WI38 (cell line): ENCODE results near the gene TEX54.
"Not testable (repeated sequence)": the region's sequence is repeated elsewhere in the genome, so short reads cannot be mapped to it uniquely, and the experiment has no call there.

Source experiments
- H3K4me3 ChIP-seq: 2 replicates; pipeline ENCODE4 v1.5.1; 2011; ENCODE audit warnings: low read depth, mild to moderate bottlenecking, control low read depth, low read length
- TF ChIP-seq, protein P1 (sequence below): IDR thresholded peaks from 2 replicates; pipeline ENCODE4 v1.5.1; 2012; ENCODE audit warnings: low read depth, mild to moderate bottlenecking, control low read depth, low read length

TEX54 gene

DNA sequence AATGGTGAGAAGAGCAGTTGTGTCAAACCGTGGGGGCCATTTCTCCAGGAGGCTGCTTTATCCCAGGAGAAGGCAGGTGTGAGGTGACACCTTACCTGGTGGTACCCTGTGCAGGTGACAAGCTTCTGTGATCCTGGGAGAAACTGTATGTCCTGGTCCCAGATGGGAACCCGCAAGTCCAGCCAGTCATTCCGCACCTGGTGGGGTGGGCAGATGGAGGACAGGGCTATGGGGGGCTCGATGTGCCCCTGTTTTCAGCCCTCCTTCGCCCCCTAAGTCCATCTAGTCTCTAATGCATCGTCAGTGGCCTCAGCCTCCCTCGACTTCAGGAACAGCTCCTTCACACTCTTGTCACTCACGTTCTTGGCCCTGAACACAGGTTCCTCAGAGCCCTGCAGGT, 2.7 kb upstream of the TEX54 start:
- TF ChIP-seq, protein P1, sequence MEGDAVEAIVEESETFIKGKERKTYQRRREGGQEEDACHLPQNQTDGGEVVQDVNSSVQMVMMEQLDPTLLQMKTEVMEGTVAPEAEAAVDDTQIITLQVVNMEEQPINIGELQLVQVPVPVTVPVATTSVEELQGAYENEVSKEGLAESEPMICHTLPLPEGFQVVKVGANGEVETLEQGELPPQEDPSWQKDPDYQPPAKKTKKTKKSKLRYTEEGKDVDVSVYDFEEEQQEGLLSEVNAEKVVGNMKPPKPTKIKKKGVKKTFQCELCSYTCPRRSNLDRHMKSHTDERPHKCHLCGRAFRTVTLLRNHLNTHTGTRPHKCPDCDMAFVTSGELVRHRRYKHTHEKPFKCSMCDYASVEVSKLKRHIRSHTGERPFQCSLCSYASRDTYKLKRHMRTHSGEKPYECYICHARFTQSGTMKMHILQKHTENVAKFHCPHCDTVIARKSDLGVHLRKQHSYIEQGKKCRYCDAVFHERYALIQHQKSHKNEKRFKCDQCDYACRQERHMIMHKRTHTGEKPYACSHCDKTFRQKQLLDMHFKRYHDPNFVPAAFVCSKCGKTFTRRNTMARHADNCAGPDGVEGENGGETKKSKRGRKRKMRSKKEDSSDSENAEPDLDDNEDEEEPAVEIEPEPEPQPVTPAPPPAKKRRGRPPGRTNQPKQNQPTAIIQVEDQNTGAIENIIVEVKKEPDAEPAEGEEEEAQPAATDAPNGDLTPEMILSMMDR: no peak
- no peak overlapping the region for H3K4me3 ChIP-seq

DNA sequence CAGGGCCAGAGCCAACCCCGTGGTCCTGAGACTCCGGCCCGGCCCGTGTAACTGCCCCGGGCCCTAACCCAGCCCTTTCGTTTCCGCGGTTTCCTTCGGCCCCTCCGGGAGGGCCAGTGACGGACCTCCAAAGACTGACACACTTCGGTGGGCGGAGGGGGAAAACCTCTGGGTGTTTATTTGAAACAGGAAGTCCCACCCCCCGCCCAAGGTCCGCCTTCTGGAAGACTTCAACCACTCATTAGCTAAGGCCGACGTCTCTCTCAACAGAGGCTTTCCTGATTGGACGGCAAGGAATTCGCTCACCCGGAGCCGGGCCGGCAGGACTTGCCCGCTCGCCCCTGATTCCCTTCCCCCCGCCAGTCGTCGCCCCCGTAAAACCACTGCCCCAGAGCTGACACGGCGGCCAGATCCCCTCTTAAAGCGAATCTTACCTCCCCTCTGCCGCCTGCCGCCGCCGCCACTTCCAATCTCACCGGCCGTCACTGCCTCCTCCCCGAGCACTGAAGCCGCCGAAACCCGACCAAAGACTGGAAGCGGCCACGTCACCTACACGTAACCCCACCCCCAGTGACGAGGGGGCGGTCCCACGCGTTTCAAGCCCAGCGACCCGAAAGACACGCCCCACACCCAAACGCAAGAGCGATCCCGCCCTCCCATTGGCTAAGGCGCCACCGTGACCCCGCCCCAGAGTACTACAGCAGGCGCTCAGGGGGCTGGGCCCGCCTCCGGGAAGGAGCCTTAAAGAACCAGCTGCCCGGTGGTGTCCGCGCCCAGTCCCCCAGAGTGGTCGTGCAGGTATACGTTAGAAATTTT, 913 bp downstream of the TEX54 start, which contains the start of gene STX5:
Gene STX5 (minus strand): TSS at position 532 of the 816 bp plus-strand sequence. CDS start 808 bp downstream, outside the sequence.
- TF ChIP-seq, protein P1: no peak
- peak within 1 kb of the TSS; percentile 82 for H3K4me3 ChIP-seq

DNA sequence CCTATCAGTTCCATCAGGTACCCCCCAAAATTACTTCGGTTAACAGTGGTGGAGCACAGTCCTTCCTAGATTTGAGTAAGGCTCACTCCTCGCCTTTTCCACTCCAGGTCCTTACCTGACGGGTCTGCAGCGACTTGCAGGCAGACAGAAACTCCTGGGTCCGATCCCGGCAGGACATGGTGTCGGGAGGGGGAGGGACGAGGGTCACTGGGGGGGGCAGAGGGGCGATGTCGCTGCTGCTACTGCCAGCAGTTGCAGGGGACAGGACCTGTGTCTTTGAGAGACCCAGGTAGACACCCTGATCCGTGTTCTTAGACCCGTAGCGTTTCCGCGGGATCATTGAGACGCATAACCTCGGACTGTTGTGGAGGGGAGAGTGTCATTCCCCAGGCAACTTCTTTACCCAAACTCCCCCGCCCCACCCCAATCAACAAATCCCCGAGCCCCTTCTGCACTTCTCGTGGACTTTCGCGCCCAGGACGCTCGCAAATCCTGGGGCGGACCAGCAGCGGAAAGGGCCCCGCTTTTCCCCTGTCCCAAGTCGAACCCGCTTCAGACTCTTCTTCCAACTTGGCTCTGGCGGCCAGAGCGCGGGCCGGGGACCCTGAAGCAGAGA, 1.6 kb downstream of the TEX54 start:
- TF ChIP-seq, protein P1: no peak
- peak overlapping the region; percentile 82 for H3K4me3 ChIP-seq

DNA sequence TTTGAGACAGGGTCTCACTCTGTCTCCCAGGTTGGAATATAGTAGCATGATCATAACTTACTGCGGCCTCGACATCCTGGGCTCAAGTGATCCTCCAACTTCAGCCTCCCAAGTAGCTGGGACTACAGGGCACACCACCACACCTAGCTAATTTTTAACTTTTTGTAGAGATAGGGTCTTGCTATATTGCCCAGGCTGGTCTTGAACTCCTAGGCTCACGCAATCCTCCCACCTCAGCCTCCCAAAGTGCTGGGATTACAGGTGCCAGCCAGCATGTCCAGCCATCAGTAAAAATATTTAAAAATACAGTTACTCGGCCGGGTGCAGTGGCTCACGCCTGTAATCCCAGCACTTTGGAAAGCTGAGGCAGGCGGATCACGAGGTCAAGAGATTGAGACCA, 4.5 kb downstream of the TEX54 start:
- not testable (repeated sequence) for H3K4me3 ChIP-seq

DNA sequence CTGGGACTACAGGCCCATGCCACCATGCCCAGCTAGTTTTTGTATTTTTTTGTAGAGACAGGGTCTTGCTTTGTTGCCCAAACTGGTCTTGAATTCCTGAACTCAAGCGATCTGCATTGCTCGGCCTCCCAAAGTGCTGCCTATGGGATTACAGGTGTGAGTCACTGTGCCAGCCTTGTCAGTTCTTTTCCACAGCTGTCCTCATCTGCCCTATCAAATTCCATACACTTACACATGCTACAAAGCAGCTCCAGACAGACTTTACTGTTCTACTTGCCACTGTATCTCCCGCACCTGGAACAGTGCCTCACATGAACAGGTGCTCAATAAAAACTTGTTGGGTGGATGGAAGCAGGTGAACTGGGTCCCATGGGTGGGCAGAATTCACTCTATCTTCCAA, 9.0 kb downstream of the TEX54 start:
- TF ChIP-seq, protein P1: no peak
- no peak overlapping the region for H3K4me3 ChIP-seq

DNA sequence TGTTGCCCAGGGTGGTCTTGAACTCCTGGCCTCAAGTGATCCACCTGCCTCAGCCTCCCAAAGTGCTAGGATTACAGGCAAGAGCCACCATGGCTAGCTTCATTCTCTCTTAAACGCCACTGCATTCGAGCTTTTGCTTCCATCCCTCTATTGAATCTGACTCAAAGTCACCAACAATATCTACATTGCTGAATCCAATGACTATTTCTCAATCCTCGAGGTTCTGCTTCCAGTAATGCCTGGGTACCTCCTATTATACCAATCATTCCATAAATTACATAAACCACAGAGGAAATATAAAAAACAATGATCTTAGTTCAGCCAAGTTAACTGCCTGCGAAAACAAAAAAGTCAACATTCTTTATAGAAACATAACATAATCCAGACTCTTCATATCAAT, 15.5 kb downstream of the TEX54 start:
- no peak overlapping the region for H3K4me3 ChIP-seq
- TF ChIP-seq, protein P1: no peak

DNA sequence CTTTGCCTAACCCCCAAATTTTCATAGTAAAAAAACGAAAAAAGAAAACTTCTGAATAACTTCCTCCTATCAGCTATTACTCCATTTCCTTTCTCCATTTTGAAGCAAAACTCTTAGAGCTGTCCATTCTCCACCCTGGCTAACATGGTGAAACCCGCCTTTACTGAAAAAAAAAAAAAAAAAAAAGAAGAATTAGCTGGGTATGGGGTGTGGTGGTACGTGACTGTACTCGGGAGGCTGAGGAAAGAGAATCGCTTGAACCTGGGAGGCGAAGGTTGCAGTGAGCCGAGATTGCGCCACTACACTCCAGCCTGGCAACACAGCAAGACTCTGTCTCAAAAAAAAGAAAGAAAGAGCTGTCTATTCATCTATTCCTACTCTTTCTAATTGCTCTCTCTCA, 16.1 kb downstream of the TEX54 start:
- H3K4me3 ChIP-seq: no peak overlapping the region
- TF ChIP-seq, protein P1: no peak
